Glomerular visceral epithelial cell (primary cell): ENCODE results near the gene DPP10.
"Not testable (repeated sequence)": the region's sequence is repeated elsewhere in the genome, so short reads cannot be mapped to it uniquely, and the experiment has no call there.

ENCODE experiments used
- DNase-seq: peaks from one replicate; pipeline ENCODE4 v3.0.0-alpha.2; 2016; ENCODE audit errors: extremely low spot score

The DPP10 gene

GRCh38 chr2:114507744-114508143 lies 65.3 kb downstream of the DPP10 start:
- no peak for DNase-seq

GRCh38 chr2:114515882-114516281 lies 73.4 kb downstream of the DPP10 start:
- no peak for DNase-seq

- DNase-seq = no peak
These were observed 75.1 kb downstream of the DPP10 start for GRCh38 chr2:114517580-114517979.

GRCh38 chr2:114518738-114519137 lies 76.3 kb downstream of the DPP10 start:
- no peak for DNase-seq

GRCh38 chr2:114522612-114523011 lies 80.2 kb downstream of the DPP10 start:
- DNase-seq = not testable (repeated sequence)

GRCh38 chr2:114525955-114526354 lies 83.5 kb downstream of the DPP10 start:
- no peak for DNase-seq

GRCh38 chr2:114526841-114527240 lies 84.4 kb downstream of the DPP10 start:
- no peak for DNase-seq

- DNase-seq = no peak
These were observed 85.0 kb downstream of the DPP10 start for GRCh38 chr2:114527330-114527983.

GRCh38 chr2:114534116-114535084 lies 92.0 kb downstream of the DPP10 start:
- no peak for DNase-seq

- DNase-seq = no peak
These were observed 95.3 kb downstream of the DPP10 start for GRCh38 chr2:114537777-114538176.

GRCh38 chr2:114542695-114543094 lies 100.3 kb downstream of the DPP10 start:
- DNase-seq = no peak

- no peak for DNase-seq
These were observed 100.9 kb downstream of the DPP10 start for GRCh38 chr2:114543236-114543766.

- no peak for DNase-seq
These were observed 102.6 kb downstream of the DPP10 start for GRCh38 chr2:114545052-114545451.

- DNase-seq = no peak
These were observed 104.1 kb downstream of the DPP10 start for GRCh38 chr2:114546531-114546930.

- DNase-seq = no peak
These were observed 105.7 kb downstream of the DPP10 start for GRCh38 chr2:114548151-114548550.

GRCh38 chr2:114550364-114550763 lies 107.9 kb downstream of the DPP10 start:
- DNase-seq = no peak

- peak; percentile 13 for DNase-seq
These were observed 108.7 kb downstream of the DPP10 start for GRCh38 chr2:114550895-114551793.

GRCh38 chr2:114553027-114553426 lies 110.6 kb downstream of the DPP10 start:
- DNase-seq = no peak

- no peak for DNase-seq
These were observed 126.7 kb downstream of the DPP10 start for GRCh38 chr2:114569166-114569565.

- DNase-seq = no peak
These were observed 135.2 kb downstream of the DPP10 start for GRCh38 chr2:114577657-114578056.

- DNase-seq = no peak
These were observed 137.1 kb downstream of the DPP10 start for GRCh38 chr2:114579542-114579941.

GRCh38 chr2:114580691-114581090 lies 138.2 kb downstream of the DPP10 start:
- no peak for DNase-seq
